Measurements from ENCODE around the gene CCDC18. TPM values are rescaled to one million over a fixed set of nuclear protein-coding genes. Genes with fewer than 3 reads are reported as not detected.

CCDC18 gene
- polyA plus RNA-seq, 1 donor from 2014 or later, result 15.2 TPM

Other genes starting within 250 kb of the CCDC18 start
- 29.2 TPM for gene DIPK1A, start 219.3 kb upstream of the CCDC18 start, polyA plus RNA-seq
- 60.7 TPM for gene MTF2, start 101.4 kb upstream of the CCDC18 start, polyA plus RNA-seq
- gene TMED5, start 311 bp upstream of the CCDC18 start, polyA plus RNA-seq, result 31.9 TPM
- 69.4 TPM for gene DR1, start 165.2 kb downstream of the CCDC18 start, polyA plus RNA-seq